Measurements from ENCODE around the gene SLC23A2.

- TF ChIP-seq FOXM1 (IDR thresholded peaks at IDR 0.05; ENCODE audit: borderline replicate concordance) (no peak), FOXA1 (IDR thresholded peaks at IDR 0.05) (no peak)
These were observed 75.3 kb downstream of the SLC23A2 start for GRCh38 chr20:4925842-4926530.
